ENCODE results near the gene RPS6KA4.
"Not testable (repeated sequence)": the region's sequence is repeated elsewhere in the genome, so short reads cannot be mapped to it uniquely, and the experiment has no call there.

Gene RPS6KA4

DNA sequence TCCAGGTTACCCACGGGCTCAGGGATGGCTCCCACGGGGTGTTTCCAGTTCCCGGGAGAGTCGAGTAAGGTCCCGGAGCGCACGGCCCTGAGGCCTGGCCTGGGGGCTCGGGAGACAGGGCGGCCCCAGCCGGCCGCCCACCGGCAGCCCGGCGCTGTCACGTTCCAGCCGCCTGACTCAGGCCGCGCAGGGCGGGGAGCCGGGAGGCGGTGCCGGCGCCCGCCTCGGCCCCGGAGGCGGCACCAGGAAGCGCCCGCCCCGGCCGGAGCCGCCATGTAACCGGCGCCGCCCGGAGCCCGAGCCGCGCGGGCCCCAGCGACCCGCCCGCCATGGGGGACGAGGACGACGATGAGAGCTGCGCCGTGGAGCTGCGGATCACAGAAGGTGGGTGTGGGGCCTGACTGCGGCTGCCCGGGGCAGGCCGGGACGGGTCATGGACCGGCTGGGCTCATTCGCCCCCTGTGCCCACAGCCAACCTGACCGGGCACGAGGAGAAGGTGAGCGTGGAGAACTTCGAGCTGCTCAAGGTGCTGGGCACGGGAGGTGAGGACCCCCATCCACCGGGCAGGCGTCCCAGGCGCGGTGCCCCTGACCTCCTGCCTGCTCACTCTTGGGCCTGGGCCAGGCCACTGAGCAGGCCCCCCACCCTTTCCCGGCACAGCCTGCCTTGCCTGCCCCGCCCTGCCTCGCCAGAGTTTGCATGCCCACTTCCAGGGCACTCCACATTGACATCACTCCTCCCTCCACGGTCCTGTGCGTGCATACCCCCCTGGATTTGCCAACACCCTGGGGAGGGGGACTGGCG is at the start of gene RPS6KA4:
Gene RPS6KA4, plus strand, starts transcription at position 256 of the 805 bp plus-strand sequence. Its CDS starts 74 bp downstream, at position 330.
- no peak for DNase-seq (ENCODE audit: insufficient read length, low spot score)
- FAIRE-seq = no peak

DNA sequence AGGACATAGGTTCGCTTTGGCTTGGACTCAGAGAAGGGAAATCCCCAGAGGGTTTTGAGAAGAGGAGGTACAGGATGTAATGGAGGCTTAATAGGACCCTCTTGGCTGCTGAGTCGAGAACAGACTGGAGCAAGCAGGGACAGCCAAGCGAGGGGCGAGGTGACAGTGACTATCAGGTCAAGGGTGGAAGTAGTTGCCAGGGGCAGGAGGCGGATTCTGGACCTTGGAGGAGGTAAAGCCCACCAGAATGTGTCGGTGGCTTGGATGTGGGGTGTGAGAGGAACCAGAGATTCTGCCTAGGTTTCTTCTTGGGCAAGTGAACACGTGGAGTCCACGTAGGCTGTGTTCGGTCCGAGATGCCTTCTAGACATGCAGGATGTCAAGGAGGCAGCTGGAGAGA is 46.0 kb upstream of the RPS6KA4 start:
- no peak for DNase-seq (ENCODE audit: insufficient read length, low spot score)
- no peak for FAIRE-seq

DNA sequence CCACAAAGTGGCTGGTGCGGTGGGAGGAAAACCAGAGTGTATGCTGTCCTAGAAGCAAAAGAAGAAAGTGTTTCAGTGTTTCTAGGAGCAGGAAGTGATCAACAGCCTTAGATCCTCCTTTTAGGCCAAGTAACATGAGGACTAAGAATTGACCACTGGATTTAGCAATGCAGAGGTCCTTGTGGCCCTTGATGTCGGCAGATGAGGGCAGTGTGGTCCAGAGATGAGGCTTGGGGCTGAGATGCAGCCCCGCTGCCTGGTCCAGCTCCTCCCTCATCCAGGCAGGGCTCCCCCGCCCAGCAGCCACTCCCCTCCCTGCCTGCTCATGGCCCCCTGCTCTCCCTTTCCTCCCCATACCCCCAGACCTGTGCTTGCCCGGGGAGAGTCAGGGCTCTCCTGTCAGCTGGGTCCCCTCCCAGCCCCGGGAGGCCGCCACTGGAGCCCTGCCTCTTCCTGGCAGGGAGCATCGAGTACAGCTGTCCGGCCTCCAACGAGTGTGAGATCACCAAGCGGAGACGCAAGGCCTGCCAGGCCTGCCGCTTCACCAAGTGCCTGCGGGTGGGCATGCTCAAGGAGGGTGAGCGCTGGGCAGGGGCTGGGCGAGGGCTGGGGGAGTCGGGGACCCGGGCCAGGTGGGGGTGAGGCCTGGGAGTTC is 45.3 kb upstream of the RPS6KA4 start:
- FAIRE-seq = no peak
- no peak for DNase-seq (ENCODE audit: insufficient read length, low spot score)

DNA sequence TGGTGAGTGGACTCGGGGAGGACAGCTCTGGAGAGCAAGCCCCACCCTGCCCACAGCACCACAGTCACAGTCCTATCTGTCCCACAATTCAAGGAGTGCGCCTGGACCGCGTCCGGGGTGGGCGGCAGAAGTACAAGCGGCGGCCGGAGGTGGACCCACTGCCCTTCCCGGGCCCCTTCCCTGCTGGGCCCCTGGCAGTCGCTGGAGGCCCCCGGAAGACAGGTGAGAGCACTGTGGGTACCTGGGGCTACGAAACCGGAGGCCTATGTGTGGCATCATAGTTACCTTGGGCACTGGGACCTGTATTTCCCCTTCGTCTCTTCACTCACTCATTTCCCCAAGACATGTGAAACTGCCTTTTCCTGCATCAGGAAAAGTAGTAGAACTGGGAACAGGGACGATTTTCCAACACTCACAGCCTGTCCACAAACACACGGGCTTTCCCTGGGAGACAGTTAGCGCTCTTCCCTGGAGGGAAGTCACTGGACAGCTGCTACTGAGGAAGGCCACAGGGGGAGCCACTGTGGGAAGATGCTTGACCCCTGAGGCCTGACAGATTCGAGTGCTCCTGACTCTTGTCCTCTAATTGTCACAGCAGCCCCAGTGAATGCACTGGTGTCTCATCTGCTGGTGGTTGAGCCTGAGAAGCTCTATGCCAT is 44.7 kb upstream of the RPS6KA4 start:
- FAIRE-seq = no peak

DNA sequence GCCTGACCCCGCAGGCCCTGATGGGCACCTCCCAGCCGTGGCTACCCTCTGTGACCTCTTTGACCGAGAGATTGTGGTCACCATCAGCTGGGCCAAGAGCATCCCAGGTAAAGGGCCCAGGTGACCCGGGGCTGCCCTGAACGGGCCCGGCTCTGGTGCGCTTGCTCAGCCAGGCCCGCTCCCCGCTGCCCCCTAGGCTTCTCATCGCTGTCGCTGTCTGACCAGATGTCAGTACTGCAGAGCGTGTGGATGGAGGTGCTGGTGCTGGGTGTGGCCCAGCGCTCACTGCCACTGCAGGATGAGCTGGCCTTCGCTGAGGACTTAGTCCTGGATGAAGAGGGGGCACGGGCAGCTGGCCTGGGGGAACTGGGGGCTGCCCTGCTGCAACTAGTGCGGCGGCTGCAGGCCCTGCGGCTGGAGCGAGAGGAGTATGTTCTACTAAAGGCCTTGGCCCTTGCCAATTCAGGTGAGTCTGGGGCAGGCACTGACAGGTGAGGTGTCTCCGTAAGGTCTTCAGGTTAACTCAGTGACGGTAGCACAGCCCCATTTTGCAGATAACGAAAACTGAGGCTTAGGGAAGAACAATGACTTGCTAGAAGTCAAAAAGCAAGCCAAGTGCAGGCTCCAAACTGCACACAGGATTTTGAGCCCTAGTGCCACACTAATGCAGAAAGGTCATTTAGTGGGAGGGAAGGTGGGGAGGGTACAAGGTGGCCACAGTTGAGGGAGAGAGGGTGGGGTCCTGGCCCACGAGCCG is 44.0 kb upstream of the RPS6KA4 start:
- DNase-seq (ENCODE audit: insufficient read length, low spot score) (no peak), FAIRE-seq (no peak)

More for the DNA sequence above, 44.7 kb upstream of the RPS6KA4 start:
- DNase-seq (ENCODE audit: insufficient read length, low spot score) = no peak

DNA sequence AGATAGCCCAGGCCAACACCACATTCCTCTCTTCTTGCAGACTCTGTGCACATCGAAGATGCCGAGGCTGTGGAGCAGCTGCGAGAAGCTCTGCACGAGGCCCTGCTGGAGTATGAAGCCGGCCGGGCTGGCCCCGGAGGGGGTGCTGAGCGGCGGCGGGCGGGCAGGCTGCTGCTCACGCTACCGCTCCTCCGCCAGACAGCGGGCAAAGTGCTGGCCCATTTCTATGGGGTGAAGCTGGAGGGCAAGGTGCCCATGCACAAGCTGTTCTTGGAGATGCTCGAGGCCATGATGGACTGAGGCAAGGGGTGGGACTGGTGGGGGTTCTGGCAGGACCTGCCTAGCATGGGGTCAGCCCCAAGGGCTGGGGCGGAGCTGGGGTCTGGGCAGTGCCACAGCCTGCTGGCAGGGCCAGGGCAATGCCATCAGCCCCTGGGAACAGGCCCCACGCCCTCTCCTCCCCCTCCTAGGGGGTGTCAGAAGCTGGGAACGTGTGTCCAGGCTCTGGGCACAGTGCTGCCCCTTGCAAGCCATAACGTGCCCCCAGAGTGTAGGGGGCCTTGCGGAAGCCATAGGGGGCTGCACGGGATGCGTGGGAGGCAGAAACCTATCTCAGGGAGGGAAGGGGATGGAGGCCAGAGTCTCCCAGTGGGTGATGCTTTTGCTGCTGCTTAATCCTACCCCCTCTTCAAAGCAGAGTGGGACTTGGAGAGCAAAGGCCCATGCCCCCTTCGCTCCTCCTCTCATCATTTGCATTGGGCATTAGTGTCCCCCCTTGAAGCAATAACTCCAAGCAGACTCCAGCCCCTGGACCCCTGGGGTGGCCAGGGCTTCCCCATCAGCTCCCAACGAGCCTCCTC is 43.1 kb upstream of the RPS6KA4 start:
- FAIRE-seq = not testable (repeated sequence)

DNA sequence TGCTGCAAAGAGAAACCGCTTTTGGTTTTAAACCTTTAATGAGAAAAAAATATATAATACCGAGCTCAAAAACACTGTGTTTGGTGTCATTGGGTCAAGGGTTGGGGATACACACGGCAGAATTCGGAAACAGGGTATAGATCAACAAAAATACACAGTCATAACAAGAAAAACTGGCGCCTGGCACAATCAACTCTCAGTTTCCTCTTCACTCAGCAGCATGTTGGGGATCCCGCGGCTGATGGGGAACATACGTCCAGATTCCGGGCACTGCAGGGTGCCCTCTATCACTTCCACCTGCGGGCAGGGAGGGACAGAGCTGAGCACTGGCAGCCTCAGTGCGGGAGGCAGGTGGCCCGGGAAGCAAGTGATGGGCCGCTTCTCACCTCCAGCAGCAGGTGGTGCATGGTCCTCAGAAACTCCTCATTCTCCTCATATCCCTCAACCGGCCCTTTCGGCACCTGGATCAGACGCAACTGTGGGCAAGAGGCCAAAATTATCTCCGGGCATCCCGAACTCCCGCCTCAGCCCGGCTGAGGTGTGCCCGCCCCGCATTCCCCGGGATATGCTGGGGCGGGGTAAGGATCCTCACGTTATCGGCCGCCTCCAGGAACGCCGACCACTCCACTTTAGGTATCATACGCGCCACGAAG is 42.2 kb upstream of the RPS6KA4 start:
- DNase-seq (ENCODE audit: insufficient read length, low spot score) = no peak
- no peak for FAIRE-seq

More for the DNA sequence above, 43.1 kb upstream of the RPS6KA4 start:
- not testable (repeated sequence) for DNase-seq (ENCODE audit: insufficient read length, low spot score)

DNA sequence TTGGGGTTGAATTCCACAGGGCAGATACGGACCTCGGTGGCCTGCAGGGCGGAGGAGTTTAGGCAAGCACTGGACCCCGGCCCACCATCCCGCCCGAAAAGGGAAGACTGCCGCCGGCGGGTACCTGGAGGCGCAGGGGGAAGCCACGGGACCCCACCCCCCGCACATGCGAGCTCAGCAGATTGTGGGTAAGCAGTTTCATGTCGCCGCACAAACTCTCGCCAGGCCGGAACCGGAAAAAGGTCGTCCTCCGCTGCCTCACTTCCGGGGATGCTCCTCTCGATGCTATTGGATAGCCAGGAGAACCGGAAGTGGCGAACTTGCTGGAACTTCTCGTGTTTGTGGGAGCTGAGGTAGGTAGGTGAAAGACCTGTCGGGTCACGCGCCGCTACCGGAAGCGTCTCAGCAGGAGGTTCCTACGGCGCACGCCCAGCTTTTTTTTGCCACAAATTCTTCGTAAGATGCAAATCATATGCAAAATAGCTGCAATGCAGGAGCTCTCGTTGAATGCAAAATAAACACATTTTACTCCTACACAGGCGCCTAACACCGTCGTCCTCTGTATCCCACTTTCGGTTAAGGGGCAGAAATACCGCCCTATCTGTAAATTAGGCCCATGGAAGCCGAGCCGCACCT is 41.5 kb upstream of the RPS6KA4 start, which contains the start of gene TRMT112:
Gene TRMT112, minus strand, starts transcription at position 235 of the 636 bp plus-strand sequence. Its CDS starts 33 bp downstream, at position 202.
- DNase-seq (ENCODE audit: insufficient read length, low spot score) = peak; percentile 94
- FAIRE-seq = peak; percentile 72

DNA sequence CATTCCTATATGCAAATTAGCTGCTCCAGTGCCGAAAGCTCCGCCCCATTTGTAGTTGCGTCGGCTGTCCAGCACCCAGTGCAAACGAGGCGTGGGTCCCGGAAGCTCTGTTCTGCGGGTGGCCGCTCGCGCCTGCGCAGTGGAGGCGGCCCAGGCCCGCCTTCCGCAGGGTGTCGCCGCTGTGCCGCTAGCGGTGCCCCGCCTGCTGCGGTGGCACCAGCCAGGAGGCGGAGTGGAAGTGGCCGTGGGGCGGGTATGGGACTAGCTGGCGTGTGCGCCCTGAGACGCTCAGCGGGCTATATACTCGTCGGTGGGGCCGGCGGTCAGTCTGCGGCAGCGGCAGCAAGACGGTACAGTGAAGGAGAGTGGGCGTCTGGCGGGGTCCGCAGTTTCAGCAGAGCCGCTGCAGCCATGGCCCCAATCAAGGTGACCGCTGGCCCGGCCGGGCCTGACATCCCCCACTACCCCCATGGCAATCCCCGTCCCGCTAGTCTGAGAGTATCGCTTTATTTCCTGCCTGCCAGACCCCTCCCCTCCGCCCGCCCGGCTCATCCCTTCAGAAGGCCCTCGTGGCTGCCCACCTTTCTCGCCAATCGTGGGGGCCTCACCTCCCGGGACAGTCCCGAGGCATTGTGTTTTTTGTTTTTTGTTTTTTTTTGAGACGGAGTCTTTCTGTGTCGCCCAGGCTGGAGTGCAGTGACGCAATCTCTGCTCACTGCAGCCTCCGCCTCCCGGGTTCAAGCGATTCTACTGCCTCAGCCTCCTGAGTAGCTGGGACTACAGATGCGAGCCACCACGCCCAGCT is 40.8 kb upstream of the RPS6KA4 start, which contains the start of gene PRDX5:
Gene PRDX5, plus strand, starts transcription at position 161 of the 805 bp plus-strand sequence. Its CDS starts 95 bp downstream, at position 256.
- FAIRE-seq (peak; percentile 96), DNase-seq (ENCODE audit: insufficient read length, low spot score) (peak; percentile 93)

DNA sequence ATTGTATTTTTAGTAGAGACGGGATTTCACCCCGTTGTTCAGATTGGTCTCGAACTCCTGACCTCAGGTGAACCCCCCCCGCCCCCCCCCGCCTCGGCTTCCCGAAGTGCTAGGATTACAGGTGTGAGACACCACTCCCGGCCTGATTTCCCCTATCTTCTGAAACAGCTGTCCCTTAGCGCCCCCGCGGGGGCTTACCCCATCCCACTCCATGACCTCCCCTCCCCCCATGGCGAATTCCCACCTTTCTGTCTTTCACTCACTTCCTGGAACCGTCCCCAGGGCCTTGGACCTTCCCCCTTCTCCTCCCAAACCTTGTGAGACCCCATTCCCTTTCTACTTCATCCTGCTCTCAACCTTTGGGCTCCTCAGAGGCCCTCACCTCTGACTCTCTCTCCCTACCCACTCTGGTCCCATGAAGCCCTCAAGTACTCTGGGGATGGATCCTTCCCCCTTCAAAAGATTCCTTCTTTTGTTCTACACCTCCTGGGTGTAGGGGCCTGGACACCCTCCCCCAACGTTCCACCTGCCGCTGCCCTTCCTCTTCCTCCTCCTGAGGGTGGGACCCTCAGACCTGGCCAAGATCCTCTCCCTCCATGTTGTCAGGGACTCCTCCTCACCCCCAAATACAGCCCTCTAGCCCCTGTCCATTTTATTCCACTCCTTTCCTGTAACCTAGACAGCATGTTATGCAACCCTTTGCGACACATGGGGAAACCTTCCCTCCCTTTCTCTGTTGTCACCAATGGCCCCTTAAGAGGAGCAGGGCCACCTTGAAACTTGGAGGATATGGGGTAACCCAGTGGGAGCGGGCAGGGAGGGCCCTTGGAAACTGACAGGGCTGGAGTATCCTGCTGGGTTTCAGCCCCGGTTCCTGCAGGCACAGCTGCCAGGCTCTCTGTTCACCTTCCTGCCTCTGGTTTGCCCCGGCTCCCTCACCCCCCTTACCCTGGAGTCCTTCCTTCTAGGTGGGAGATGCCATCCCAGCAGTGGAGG is 39.9 kb upstream of the RPS6KA4 start:
- FAIRE-seq (no peak), DNase-seq (ENCODE audit: insufficient read length, low spot score) (no peak)

DNA sequence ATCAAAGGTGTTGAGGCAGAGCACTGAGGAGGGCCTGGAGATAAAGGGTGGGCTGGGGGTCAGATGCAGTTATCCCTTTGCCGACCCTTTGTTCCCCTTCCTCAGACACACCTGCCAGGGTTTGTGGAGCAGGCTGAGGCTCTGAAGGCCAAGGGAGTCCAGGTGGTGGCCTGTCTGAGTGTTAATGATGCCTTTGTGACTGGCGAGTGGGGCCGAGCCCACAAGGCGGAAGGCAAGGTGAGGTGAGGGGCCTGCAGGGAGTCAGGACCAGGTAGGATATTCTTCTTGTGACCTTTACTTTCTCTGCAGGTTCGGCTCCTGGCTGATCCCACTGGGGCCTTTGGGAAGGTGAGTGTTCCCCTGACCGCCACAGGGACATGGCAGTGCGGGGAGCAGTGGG is 38.4 kb upstream of the RPS6KA4 start:
- DNase-seq (ENCODE audit: insufficient read length, low spot score) (no peak), FAIRE-seq (no peak)

DNA sequence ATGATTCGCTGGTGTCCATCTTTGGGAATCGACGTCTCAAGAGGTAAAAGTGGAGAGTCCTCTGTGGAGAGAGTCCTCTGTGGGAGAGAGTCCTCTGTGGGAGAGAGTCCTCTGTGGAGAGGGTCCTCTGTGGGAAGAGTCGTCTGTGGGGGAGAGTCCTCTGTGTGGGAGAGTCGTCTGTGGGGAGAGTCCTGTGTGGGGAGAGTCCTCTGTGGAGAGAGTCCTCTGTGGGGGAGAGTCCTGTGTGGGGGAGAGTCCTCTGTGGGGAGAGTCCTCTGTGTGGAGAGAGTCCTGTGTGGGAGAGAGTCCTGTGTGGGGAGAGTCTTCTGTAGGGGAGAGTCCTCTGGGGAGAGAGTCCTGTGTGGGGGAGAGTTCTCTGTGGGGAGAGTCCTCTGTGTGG is 37.9 kb upstream of the RPS6KA4 start:
- no peak for FAIRE-seq
- DNase-seq (ENCODE audit: insufficient read length, low spot score) = no peak

DNA sequence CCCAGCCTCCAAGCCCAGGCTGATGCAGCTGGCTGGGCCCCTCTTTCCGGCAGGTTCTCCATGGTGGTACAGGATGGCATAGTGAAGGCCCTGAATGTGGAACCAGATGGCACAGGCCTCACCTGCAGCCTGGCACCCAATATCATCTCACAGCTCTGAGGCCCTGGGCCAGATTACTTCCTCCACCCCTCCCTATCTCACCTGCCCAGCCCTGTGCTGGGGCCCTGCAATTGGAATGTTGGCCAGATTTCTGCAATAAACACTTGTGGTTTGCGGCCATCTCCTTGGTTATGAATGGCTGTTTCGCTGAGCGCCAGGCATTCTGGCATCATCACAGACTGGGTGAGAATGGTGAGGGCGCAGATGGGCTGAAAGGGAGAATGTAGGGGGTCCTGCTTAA is 37.4 kb upstream of the RPS6KA4 start:
- FAIRE-seq = no peak
- no peak for DNase-seq (ENCODE audit: insufficient read length, low spot score)

DNA sequence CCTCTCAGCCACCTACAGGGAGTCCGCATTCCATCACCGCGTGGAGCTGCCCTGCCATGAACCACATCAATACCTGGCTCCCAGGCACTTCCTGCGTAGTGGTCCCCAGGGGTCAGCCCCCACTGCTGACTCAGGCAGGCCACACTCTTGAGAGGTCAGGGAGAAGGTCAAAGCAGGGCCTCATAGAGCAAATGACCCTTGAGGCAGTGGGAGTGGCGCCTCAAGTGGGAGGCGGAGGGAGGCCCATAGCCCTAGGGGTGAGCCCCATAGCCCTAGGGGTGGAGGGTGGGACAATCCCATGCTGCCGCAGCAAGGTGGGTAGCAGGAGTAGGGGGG is 36.1 kb upstream of the RPS6KA4 start:
- DNase-seq (ENCODE audit: insufficient read length, low spot score) (no peak), FAIRE-seq (no peak)

DNA sequence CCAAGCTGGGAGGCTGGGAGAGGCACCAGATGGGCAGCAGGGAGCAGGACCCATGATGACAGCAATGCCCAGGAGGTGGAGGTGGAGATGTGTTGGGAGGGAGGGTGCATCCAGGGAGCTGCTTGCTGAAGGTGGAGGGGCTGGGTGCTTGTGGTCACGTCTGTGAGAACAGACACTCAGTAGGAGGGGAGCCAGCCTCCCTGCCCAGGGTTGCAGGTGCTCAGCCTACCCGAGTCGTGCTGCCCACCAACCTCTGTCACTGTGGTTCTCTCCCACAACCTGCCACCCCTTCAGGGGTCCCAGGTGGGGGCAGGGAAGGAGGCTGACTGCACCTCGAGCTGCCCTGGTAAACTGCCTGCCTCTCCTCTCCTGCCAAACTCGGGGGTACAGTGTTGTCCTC is 35.6 kb upstream of the RPS6KA4 start:
- DNase-seq (ENCODE audit: insufficient read length, low spot score) (no peak), FAIRE-seq (no peak)

DNA sequence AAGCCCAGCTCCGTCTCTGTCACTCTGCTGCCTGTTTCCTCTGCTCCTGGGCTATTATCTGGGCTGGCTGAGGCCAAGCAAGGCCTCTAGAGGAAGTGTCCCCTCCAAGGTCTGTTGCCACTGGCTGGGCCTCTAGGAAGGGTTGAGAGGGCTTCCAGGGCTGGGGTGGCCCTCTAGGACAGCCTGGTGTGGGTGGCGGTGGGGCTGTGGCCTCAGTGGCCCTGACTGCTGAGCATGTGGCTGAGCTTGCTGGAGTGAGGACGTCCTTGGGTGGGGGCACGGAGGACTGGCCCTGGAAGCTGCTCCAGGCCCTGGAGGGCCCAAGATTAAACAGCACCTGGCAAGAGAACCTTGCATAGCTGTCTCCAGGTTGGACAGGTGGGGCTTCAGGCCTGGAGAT is 35.0 kb upstream of the RPS6KA4 start:
- FAIRE-seq; DNase-seq (ENCODE audit: insufficient read length, low spot score): not testable (repeated sequence)

All from HTR-8/SVneo (cell line).